Measurements from ENCODE around the gene SRCAP. TPM values are rescaled to one million over a fixed set of nuclear protein-coding genes. Genes with fewer than 3 reads are reported as not detected.

Gene SRCAP
- total RNA-seq, 1 donor from 2014 or later, result 10.0 TPM

GRCh38 chr16:30652718-30653117, 46.3 kb upstream of the SRCAP start:
- TF ChIP-seq, protein P1, sequence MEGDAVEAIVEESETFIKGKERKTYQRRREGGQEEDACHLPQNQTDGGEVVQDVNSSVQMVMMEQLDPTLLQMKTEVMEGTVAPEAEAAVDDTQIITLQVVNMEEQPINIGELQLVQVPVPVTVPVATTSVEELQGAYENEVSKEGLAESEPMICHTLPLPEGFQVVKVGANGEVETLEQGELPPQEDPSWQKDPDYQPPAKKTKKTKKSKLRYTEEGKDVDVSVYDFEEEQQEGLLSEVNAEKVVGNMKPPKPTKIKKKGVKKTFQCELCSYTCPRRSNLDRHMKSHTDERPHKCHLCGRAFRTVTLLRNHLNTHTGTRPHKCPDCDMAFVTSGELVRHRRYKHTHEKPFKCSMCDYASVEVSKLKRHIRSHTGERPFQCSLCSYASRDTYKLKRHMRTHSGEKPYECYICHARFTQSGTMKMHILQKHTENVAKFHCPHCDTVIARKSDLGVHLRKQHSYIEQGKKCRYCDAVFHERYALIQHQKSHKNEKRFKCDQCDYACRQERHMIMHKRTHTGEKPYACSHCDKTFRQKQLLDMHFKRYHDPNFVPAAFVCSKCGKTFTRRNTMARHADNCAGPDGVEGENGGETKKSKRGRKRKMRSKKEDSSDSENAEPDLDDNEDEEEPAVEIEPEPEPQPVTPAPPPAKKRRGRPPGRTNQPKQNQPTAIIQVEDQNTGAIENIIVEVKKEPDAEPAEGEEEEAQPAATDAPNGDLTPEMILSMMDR (IDR thresholded peaks at IDR 0.05; ENCODE audit: insufficient read depth, low read length, severe bottlenecking), result no peak
- Histone ChIP-seq H3K4me3 (ENCODE audit: low read depth, low read length) (no peak overlapping the region), H3K36me3 (ENCODE audit: control insufficient read depth, insufficient read depth, low read length) (peaks cover 18% of the 10 kb centered on the region), H3K27me3 (ENCODE audit: control insufficient read depth, insufficient read depth, low read length) (no peaks in the 10 kb centered on the region)
- FAIRE-seq (no peak), DNase-seq (ENCODE audit: low read depth) (no peak)

- no peak for DNase-seq (ENCODE audit: low read depth)
- H3K4me3 ChIP-seq (ENCODE audit: low read depth, low read length), result no peak overlapping the region
- peaks cover 18% of the 10 kb centered on the region for H3K36me3 ChIP-seq (ENCODE audit: control insufficient read depth, insufficient read depth, low read length)
- H3K27me3 ChIP-seq (ENCODE audit: control insufficient read depth, insufficient read depth, low read length), result no peaks in the 10 kb centered on the region
- no peak for FAIRE-seq
- TF ChIP-seq, protein P1 (IDR thresholded peaks at IDR 0.05; ENCODE audit: insufficient read depth, low read length, severe bottlenecking), result no peak
These were observed 44.1 kb upstream of the SRCAP start for GRCh38 chr16:30654856-30655255.

DNA sequence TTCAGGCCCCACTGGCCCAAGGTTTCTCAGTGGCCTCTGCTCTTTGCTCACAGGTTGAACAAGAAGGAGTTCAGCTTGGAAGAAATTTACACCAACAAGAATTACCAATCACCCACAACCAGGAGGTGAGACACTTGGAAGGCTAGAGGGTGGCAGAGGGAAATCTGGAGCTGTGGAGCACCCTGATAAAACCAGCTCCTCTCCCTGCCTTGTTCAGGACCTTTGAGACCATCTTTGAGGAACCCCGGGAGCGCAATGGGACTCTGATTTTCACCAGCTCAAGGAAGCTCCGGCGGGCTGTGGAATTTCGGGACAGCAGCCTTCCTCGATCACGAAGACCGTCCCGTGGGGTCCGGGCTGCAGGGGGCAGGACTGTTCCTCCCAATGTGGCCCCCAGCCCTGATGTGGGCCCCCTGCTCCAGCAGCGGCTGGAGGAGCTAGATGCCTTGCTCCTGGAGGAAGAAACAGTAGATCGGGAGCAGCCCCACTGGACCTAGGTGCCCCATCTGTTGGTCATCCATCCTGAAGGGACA, 43.1 kb upstream of the SRCAP start:
- Histone ChIP-seq H3K27me3 (ENCODE audit: control insufficient read depth, insufficient read depth, low read length) (no peaks in the 10 kb centered on the region), H3K4me3 (ENCODE audit: low read depth, low read length) (no peak overlapping the region), H3K36me3 (ENCODE audit: control insufficient read depth, insufficient read depth, low read length) (peaks cover 19% of the 10 kb centered on the region)
- DNase-seq (ENCODE audit: low read depth) (no peak), FAIRE-seq (no peak)
- TF ChIP-seq, protein P1 (IDR thresholded peaks at IDR 0.05; ENCODE audit: insufficient read depth, low read length, severe bottlenecking), result no peak

DNA sequence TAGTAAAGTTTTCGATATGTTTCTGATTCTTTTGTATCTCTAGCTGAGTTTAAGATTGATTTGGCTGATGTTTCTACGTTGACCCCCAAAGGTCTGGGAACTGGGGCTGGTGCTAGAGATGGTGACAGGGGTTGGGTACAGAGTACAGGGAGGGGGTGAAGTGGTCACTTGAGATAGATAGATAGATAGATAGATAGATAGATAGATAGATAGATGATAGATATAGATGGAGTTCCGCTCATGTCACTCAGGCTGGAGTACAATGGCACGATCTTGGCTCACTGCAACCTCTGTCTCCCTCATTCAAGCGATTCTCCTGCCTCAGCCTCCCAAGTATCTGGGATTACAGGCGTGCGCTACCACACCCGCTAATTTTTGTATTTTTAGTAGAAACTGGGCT, 42.6 kb upstream of the SRCAP start:
- DNase-seq (ENCODE audit: low read depth) (no peak), FAIRE-seq (no peak)
- TF ChIP-seq, protein P1 (IDR thresholded peaks at IDR 0.05; ENCODE audit: insufficient read depth, low read length, severe bottlenecking), result no peak
- H3K36me3 ChIP-seq (ENCODE audit: control insufficient read depth, insufficient read depth, low read length), result peaks cover 23% of the 10 kb centered on the region
- H3K27me3 ChIP-seq (ENCODE audit: control insufficient read depth, insufficient read depth, low read length), result no peaks in the 10 kb centered on the region
- no peak overlapping the region for H3K4me3 ChIP-seq (ENCODE audit: low read depth, low read length)

GRCh38 chr16:30656974-30657865, 41.8 kb upstream of the SRCAP start:
- no peaks in the 10 kb centered on the region for H3K27me3 ChIP-seq (ENCODE audit: control insufficient read depth, insufficient read depth, low read length)
- peak overlapping the region; percentile 33 for H3K4me3 ChIP-seq (ENCODE audit: low read depth, low read length)
- FAIRE-seq (no peak), DNase-seq (ENCODE audit: low read depth) (peak; percentile 51)
- H3K36me3 ChIP-seq (ENCODE audit: control insufficient read depth, insufficient read depth, low read length), result peaks cover 27% of the 10 kb centered on the region
- TF ChIP-seq, protein P1 (IDR thresholded peaks at IDR 0.05; ENCODE audit: insufficient read depth, low read length, severe bottlenecking), result no peak
